Transverse colon (tissue), 4 donors: ENCODE results near the gene TMEM114. TPM values are rescaled to one million over a fixed set of nuclear protein-coding genes. Genes with fewer than 3 reads are reported as not detected.
"Not testable (repeated sequence)": the region's sequence is repeated elsewhere in the genome, so short reads cannot be mapped to it uniquely, and the experiment has no call there.

Source experiments
- DNase-seq: peaks from one replicate; pipeline ENCODE4 v3.0.0-alpha.2; 2019
- H3K27ac ChIP-seq, 4 donors: fragments of 200-600 bp; sonication (generic); 2 replicates each; pipeline ENCODE4 v1.5.1; 2016 to 2018; ENCODE audit warnings: inconsistent platforms in 4 of 4
- H3K27me3 ChIP-seq: fragments of 200-600 bp; sonication (generic); 2 replicates; pipeline ENCODE4 v1.5.1; 2017; ENCODE audit warnings: inconsistent platforms
- H3K36me3 ChIP-seq, 4 donors: fragments of 200-600 bp; sonication (generic); 2 replicates each; pipeline ENCODE4 v1.5.1; 2017 to 2019; ENCODE audit warnings: inconsistent platforms in 4 of 4
- H3K4me1 ChIP-seq, 4 donors: fragments of 200-600 bp; sonication (generic); 2 replicates each; pipeline ENCODE4 v1.5.1; 2017 to 2020; ENCODE audit warnings: inconsistent platforms in 4 of 4
- H3K4me3 ChIP-seq, 4 donors: fragments of 200-600 bp; sonication (generic); 1 replicate in 1 of 4; 2 replicates in 3 of 4; pipeline versions ENCODE4 v1.5.1 to v1.6.1; 2017 to 2019; ENCODE audit warnings: inconsistent platforms in 4 of 4
- H3K9me3 ChIP-seq, 2 donors: fragments of 200-600 bp; sonication (generic); 2 replicates each; pipeline ENCODE4 v1.5.1; 2017 to 2019; ENCODE audit warnings: inconsistent platforms in 2 of 2
- CTCF ChIP-seq, 5 experiments: fragments of 200-600 bp in 3 of 5; fragments of 450-650 bp in 2 of 5; sonication (generic) in 3 of 5; IDR thresholded peaks; 1 replicate in 2 of 5; 2 replicates in 3 of 5; pipeline ENCODE4 v1.5.1; 2016 to 2017; ENCODE audit warnings: antibody characterized with exemption in 5 of 5, inconsistent platforms in 3 of 5, mild to moderate bottlenecking in 2 of 5, moderate library complexity in 1 of 5
- EP300 ChIP-seq: sonication (generic); formaldehyde crosslinking; IDR thresholded peaks from one replicate; pipeline ENCODE4 v1.6.1; 2017; ENCODE audit warnings: antibody characterized with exemption, low read depth
- POLR2A ChIP-seq: fragments of 450-650 bp; IDR thresholded peaks from one replicate; pipeline ENCODE4 v1.6.1; 2016; ENCODE audit warnings: antibody characterized with exemption, mild to moderate bottlenecking, moderate library complexity
- POLR2AphosphoS5 ChIP-seq, 3 donors: sonication (generic); formaldehyde crosslinking; IDR thresholded peaks; one replicate each; pipeline ENCODE4 v1.6.1; 2016; ENCODE audit warnings: antibody characterized with exemption in 3 of 3
- WGBS, 2 donors: methylation state at CpG; one replicate each; pipeline ENCODE4 v1.1.5; 2018; ENCODE audit warnings: low coverage in 1 of 2; 5-methylcytosine and 5-hydroxymethylcytosine counted together
- in situ Hi-C, 4 donors: fragments of 200-750 bp; cut with MboI; loops; one replicate each; pipeline versions ENCODE4 v1.15.0 to v1.15.1; 2017; ENCODE audit warnings: low sequenced_read_pairs in 3 of 4, low pct_ligation_motif_present in 1 of 4, low pct_unique_long_range_greater_than_20kb in 1 of 4
- intact Hi-C: fragments of 100-400 bp; cut with DNase I; formaldehyde crosslinking; loops from one replicate; pipeline ENCODE4 v1.15.1; 2023; ENCODE audit warnings: low total_unique reads
- total RNA-seq, 4 donors: library from RNA; depleted of rRNA; stranded (reverse); fragments of >200 nt; gene quantifications; one replicate each; pipeline ENCODE4 v1.1.0, GENCODE V29; 2016

TMEM114 gene
- total RNA-seq, 4 donors from 2014 or later: not detected

GRCh38 chr16:8572063-8572918, 18.0 kb downstream of the TMEM114 start:
- Histone ChIP-seq H3K9me3 (no peaks in the 10 kb centered on the region), H3K27ac (no peak overlapping the region), H3K36me3 (no peaks in the 10 kb centered on the region), H3K4me3 (no peak overlapping the region), H3K27me3 (peaks cover 14% of the 10 kb centered on the region), H3K4me1 (peaks cover 0 to 4% (median 0%) of the 10 kb centered on the region in 4 donors)
- in situ Hi-C loops: loop anchor here (5.0 to 25.0 kb wide), 4 partner anchors 80 to 440 kb away; partner anchors contain the start of genes PMM2 (in 2 of the 4) and TMEM186 (in 2 of the 4)
- DNase-seq: no peak
- TF ChIP-seq POLR2A (no peak), POLR2AphosphoS5 (IDR thresholded peaks at IDR 0.05) (no peak), EP300 (no peak), CTCF (IDR thresholded peaks at IDR 0.05) (no peak)
- 70 to 77% methylated on average over 4 to 11 of the region's 11 CpGs for WGBS, 2 donors
- intact Hi-C loops: no loop called here

DNA sequence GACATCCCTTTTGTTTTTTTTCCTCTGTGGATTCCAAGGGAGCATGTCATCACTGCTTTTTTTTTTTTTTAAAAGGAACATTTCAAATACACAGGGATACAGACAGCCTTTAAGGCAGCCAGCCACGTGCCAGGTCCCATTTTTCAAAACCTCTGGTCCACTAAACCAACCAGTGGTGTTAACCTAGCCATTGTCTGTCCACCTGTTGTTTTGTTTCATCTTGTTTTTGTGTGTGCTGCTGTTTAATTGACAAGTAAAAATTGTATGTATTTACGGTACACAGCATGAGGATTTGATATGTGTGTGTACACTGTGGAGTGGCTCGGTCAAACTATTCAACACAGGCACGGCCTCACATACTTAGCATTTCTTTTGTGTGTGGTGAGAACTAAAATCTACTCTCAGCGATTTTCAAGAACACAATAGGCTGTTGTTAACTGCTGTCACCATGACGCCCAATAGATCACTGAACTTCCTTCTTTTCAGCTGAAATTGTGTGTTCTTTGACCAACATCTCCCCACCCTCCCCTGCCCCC, 19.2 kb downstream of the TMEM114 start:
- H3K27ac ChIP-seq: no peak overlapping the region
- H3K36me3 ChIP-seq: no peaks in the 10 kb centered on the region
- H3K4me3 ChIP-seq: no peak overlapping the region
- WGBS, 2 donors: 6 to 20% methylated on average over 5 to 6 of the region's 6 CpGs
- no peaks in the 10 kb centered on the region for H3K9me3 ChIP-seq
- no peak for DNase-seq
- in situ Hi-C loops (loop anchor here (5.0 to 25.0 kb wide), 4 partner anchors 81 to 441 kb away; partner anchors contain the start of genes PMM2 (in 2 of the 4) and TMEM186 (in 2 of the 4)), intact Hi-C loops (no loop called here)
- TF ChIP-seq POLR2A (no peak), POLR2AphosphoS5 (IDR thresholded peaks at IDR 0.05) (no peak), EP300 (no peak), CTCF (IDR thresholded peaks at IDR 0.05) (no peak)
- peaks cover 0 to 4% (median 0%) of the 10 kb centered on the region in 4 donors for H3K4me1 ChIP-seq
- peaks cover 14% of the 10 kb centered on the region for H3K27me3 ChIP-seq

DNA sequence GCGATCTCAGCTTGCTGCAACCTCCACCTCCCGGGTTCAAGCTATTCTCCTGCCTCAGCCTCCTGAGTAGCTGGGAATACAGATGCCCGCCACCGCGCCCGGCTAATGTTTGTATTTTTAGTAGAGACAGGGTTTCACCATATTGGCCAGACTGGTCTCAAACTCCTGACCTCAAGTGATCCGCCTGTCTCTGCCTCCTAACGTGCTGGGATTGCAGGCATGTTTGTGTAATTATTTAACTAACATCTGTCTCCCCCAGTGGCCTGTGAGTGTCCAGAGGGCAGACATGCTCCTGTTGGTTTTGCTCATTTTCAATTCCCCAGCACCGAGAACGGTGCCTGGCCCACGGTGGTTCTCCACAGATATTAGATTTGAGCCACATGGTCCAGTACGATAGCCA, 19.9 kb downstream of the TMEM114 start:
- H3K4me3 ChIP-seq, H3K36me3 ChIP-seq, DNase-seq, H3K27me3 ChIP-seq, intact Hi-C loops, H3K4me1 ChIP-seq, H3K27ac ChIP-seq, H3K9me3 ChIP-seq: not testable (repeated sequence)
- WGBS, 2 donors: 74 to 80% methylated on average over 5 to 12 of the region's 12 CpGs
- in situ Hi-C loops: loop anchor here (5.0 to 25.0 kb wide), 4 partner anchors 82 to 442 kb away; partner anchors contain the start of genes PMM2 (in 2 of the 4) and TMEM186 (in 2 of the 4)

DNA sequence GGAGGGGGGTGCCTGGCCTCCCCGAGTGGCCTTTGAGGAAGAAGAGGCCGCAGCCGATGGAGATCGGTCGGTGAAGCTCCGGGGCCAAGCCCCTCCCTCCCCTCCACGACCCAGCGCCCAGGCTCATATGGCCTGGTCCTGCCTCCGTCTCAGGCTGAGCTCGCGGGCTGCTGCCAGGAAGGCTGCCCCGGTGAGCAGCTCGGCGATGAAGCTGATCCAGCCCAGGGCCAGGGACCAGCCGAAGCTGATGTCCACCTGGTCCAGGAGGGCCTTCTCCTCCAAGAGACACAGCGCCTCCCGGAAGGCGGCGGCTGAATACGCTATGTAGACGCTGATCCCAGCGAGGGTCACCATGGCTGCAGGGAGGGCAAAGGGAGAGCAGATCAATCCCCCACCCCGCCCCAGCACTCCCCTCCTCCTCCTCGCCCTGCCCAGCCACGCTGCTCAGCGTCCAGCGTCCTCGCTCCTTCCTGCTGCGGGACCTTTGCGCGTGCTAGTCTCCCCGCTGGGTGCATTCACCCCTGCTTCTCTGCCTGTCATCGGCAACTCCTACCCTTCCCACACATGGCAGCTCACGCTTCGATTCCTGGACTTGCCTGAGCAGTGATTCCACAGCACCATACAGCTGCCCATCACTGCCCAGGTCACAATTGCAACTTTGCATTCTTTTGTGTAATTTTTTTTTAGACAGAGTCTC, 20.5 kb downstream of the TMEM114 start:
- intact Hi-C loops (loop anchor here (5.0 kb wide), 1 partner anchor 313 kb away; the partner anchor contains the start of gene LITAFD), in situ Hi-C loops (loop anchor here (5.0 to 25.0 kb wide), 6 partner anchors 83 to 443 kb away; partner anchors contain the start of genes PMM2 (in 2 of the 4), TMEM186 (in 2 of the 4) and LITAFD (in 1 of the 4))
- peaks cover 4% of the 10 kb centered on the region for H3K27me3 ChIP-seq
- WGBS, 2 donors: 80% methylated on average over 35 of the region's 35 CpGs; no CpG with 5 or more reads in 1 of the 2 donors
- peaks cover 0 to 4% (median 0%) of the 10 kb centered on the region in 4 donors for H3K4me1 ChIP-seq
- H3K4me3 ChIP-seq: no peak overlapping the region
- no peaks in the 10 kb centered on the region for H3K9me3 ChIP-seq
- DNase-seq: no peak
- no peak for TF ChIP-seq POLR2AphosphoS5 (IDR thresholded peaks at IDR 0.05)
- no peak for TF ChIP-seq POLR2A
- TF ChIP-seq EP300: no peak
- TF ChIP-seq CTCF (IDR thresholded peaks at IDR 0.05): no peak
- no peak overlapping the region for H3K27ac ChIP-seq
- H3K36me3 ChIP-seq: no peaks in the 10 kb centered on the region
